ENCODE results near the gene GRIN3B.

- TF ChIP-seq EGR1 (IDR thresholded peaks at IDR 0.05; ENCODE audit: borderline replicate concordance in 1 of 2, low read depth in 2 of 2, low read length in 2 of 2) (no peak), CTCF (IDR thresholded peaks at IDR 0.05 in 2 of 3, conservative IDR thresholded peaks at IDR 0.05 in 1 of 3; ENCODE audit: control insufficient read depth in 2 of 3, extremely low read depth in 1 of 3, insufficient read depth in 1 of 3, low read depth in 3 of 3, low read length in 3 of 3) (no peak), USF2 (IDR thresholded peaks at IDR 0.05; ENCODE audit: borderline replicate concordance, low read depth, low read length) (no peak), POLR2AphosphoS2 (IDR thresholded peaks at IDR 0.05; ENCODE audit: low read depth, low read length) (no peak), POLR2A (IDR thresholded peaks at IDR 0.05; ENCODE audit: low read depth, low read length) (no peak), SIN3A (IDR thresholded peaks at IDR 0.05; ENCODE audit: low read depth, low read length) (no peak), ASH2L (IDR thresholded peaks at IDR 0.05; ENCODE audit: borderline replicate concordance, low read depth) (no peak), YY1 (IDR thresholded peaks at IDR 0.05; ENCODE audit: low read depth, low read length) (no peak), RB1 (IDR thresholded peaks at IDR 0.05; ENCODE audit: borderline replicate concordance) (no peak), HDAC6 (IDR thresholded peaks at IDR 0.05; ENCODE audit: unreplicated experiment) (no peak), MTA2 (IDR thresholded peaks at IDR 0.05; ENCODE audit: low read depth) (no peak)
These were observed 16.5 kb downstream of the GRIN3B start for GRCh38 chr19:1016647-1017114.

Measured in GM12878 (cell line).